Right renal pelvis (tissue), 4 donors: Measurements from ENCODE around the gene PPP1R16B. TPM values are rescaled to one million over a fixed set of nuclear protein-coding genes. Genes with fewer than 3 reads are reported as not detected.

Experiments
- DNase-seq, 4 donors: peaks; one replicate each; pipeline ENCODE4 v3.0.0-alpha.2; 2013; ENCODE audit warnings: low read depth in 4 of 4, low spot score in 3 of 4, missing footprints in 1 of 4
- polyA plus RNA-seq, 4 donors: library from polyadenylated mRNA; unstranded; fragments of 120-200 nt; gene quantifications; one replicate each; pipeline ENCODE4 v1.2.1, GENCODE V29; 2013; ENCODE audit not compliant: insufficient read length in 4 of 4

The PPP1R16B gene
- polyA plus RNA-seq, 4 donors, result 6.9 to 9.0 (median 8.3) TPM

DNA sequence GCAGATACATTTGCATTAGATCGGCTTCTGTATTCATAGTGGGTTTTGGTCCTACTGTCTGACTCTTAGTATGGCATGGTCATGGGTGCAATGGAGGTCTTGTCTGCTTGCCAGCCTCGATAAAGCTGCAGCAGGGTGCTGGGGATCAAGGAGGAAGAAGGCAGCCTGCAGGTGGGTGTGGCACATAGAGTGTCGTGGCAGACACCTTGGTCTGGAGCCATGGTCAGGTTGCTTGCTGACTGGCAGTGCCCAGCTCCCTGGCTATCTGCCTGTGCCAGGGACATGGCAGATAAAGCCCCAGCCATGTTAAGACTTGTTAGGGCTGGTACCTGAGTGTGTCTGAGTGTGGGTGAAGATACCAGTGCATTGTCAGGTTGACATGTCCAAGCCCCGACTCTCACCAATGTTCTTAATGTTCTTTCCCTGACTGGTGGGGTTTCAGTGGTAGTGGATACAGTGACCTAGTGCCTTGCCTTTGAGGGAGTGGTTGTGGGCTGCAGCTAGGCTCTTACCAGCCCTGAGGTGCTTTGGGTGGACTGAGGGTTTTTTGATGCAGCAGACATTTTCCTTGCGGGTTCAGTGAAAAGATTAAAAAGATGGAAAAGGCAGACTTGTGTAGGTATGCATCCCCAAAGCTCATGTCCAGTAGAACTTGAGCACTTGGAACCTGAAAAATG lies 122.5 kb downstream of the PPP1R16B start:
- DNase-seq, result no peak

DNA sequence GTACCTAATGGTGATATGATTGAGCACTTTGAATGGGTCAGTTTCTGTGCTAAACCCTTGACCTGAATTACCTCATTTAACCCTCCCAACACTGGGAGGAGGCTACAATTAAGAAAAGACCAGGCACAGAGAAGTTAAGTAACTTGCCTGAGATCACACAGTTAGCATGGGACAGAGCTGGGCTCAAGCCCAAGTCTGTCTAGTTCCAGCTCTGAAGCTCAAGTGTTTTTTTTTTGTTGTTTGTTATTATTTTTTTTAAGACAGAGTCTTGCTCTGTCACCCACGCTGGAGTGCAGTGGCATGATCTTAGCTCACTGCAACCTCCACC lies 124.7 kb downstream of the PPP1R16B start:
- DNase-seq, result no peak

DNA sequence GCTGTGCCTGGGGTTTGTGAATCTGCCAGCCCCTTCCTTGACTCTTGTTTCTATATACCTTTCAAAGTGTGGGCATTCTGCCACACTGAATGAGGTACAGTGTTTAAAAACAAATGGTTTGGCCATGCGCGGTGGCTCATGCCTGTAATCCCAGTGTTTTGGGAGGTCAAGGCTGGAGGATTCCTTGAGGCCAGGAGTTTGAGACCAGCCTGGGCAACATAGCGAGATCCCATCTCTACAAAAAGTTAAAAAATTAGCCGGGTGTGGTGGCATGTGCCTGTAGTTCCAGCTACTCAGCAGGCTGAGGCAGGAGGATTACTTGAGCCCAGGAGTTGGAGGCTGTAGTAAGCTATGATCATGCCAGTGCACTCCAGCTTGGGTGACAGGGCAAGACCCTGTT lies 126.5 kb downstream of the PPP1R16B start:
- DNase-seq, result no peak

DNA sequence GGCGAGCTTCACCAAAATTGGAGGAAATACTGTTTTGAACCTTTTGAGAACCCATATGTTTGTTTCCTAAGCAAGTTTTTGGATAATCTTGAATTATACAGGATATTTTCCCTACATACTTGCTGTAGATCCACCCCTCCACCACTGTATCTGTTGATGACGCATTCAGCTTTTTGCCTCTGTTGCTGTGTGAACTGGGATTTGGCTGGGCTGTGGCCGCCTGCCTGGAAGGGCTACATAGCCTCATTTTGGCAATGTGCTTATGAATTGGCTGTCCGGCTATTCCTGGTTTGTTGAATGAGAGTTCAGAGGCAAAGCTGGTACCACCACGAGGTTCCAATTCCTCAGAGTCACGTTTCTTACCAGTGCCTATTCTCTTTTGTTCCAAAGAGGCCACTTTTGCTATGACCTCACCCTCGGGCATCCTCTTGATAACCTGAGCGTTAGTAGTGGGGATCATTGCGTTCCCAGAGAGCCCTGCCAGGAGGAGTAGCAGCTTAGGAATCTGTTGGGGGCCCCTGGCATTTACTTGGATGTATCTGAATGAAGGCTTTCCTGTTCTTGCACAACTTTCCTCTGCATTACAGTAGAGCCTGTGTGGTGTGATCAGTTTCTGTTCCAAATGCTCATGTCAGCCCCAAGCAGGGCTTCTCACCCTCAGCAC lies 127.1 kb downstream of the PPP1R16B start:
- no peak for DNase-seq

DNA sequence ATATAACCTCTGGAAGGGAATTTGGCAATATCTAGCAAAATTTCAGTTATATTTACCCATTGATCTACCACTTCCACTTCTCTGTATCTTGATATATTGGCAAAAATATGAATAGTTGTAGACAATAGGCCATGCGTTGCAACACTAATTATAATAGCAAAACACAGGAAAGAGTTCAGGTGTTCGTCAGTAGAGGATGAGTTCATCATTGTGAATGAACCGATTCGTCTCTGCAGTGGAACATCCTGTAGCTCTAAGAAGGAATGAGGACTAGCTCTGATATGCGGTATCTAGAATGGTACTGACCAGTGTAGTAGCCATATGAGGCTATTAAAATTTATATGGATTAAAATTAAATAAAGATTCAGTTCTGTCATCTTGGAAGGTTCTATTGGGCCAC lies 129.0 kb downstream of the PPP1R16B start:
- DNase-seq, result no peak

DNA sequence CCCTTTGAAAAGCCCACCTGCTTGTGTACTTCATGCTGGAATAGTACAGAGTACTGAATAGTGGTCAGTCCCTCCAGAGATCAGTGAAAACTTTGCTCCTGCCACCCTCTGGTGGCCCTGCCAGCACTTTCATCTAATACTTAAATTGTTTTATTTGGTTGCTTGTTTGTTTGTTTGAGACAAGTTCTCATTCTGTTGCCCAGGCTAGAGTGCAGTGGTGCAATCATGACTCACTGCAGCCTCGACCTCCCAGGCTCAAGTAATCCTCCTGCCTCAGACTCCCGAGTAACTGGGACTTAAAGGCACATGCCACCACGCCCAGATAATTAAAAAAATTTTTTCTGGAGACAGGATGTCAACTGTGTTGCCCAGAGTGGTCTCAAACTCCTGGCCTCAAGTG lies 129.8 kb downstream of the PPP1R16B start:
- DNase-seq, result no peak

DNA sequence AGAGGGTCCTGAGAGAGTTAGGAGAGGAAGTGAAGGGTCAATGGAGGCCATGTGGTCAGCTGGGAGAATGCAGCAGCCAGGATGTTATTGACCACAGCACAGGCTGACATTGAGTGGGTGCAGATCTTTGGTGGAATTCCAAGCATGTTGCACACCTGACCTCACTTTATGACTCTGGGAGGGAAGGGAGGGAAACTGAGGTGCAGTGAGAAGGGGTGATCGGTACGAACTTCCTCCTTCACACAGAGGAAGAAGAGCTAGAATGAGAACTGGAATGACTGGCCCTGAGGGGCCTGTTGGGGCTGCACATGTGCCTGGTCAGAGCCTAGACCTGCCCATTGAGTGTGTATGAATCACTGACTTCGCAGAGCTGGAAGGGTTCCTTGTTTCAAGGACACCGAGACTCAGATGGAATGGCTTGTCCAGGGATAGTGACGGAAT lies 130.5 kb downstream of the PPP1R16B start:
- DNase-seq, result no peak

DNA sequence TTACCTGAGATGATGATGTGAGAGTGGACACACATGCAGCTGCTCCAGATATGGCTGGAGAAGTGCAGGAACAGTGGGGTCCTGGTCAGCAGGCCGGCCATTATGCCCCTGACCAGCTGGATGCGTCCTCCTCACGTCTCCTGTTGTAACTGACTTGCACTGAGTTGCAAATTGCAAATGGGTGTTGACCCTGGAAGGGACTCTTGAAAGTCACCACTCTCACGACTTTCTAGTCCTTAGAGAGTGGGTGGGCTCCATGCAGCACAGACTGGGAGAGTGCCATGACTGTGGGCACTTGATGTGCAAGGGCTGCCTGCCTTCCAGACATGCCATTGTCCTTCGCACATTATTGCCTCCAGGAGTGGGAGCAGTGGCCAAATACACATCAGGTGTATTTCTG lies 131.5 kb downstream of the PPP1R16B start:
- no peak for DNase-seq

DNA sequence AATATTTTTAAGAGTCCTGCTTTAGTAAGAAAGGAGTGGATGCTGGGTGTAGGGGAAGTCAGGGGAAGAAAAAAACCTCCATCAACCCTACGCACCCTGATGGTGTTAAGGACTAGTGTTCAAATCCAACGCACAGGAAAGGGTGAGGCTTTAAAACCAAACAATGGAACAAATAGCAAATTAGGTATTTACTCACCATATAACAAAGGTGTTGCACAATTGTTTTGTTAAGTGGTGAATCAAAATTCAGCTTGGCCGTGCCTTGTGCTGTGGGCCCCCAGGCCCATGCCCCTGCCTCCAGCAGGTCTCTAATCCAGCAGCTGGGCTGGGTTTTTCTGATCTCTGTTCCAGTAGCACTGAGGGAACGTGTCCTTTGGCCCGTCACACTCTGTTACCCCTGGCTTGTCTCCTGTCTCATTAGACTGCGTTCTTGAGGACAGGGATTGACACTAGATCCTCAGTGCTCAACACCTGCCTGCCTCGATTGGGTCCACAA lies 132.5 kb downstream of the PPP1R16B start:
- DNase-seq, result no peak

DNA sequence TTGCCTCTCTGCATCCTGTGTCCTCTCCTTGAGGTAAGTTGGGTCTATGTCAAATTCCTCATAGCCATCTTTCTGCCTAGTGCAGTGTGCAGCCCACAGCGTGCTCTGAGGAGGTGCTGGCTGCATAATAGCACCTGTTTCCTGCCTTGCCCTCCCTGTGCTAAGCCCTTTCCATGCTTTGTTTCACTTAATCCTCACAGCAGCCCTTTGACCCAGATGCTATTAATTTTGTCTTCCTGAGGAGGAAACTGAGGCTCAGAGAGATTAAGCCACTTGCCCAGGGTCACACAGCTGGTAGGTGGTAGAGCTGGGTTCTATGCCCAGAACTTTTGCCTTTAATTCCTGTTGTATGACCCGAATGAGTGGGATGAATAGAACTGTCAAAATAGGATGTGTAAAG lies 134.2 kb downstream of the PPP1R16B start:
- no peak for DNase-seq

DNA sequence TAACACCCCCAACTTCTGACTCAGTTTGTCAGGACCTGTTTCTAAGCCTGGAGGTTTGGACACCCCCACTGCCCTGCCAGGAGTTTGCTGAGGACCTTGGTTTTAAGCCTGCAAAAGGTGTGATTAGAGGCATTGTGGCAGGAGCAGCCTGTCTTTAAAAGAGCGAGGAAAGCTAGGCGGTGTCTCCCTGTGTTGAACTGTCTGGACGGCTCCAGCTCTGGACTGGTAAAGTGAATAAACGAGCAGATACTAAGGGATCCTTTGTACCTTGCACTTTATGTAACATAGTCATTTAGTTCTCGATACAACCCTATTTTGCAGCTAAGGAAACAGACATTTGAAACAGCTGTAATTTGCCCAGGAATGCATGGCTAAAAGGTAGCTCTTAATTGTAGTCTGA lies 135.1 kb downstream of the PPP1R16B start:
- no peak for DNase-seq

DNA sequence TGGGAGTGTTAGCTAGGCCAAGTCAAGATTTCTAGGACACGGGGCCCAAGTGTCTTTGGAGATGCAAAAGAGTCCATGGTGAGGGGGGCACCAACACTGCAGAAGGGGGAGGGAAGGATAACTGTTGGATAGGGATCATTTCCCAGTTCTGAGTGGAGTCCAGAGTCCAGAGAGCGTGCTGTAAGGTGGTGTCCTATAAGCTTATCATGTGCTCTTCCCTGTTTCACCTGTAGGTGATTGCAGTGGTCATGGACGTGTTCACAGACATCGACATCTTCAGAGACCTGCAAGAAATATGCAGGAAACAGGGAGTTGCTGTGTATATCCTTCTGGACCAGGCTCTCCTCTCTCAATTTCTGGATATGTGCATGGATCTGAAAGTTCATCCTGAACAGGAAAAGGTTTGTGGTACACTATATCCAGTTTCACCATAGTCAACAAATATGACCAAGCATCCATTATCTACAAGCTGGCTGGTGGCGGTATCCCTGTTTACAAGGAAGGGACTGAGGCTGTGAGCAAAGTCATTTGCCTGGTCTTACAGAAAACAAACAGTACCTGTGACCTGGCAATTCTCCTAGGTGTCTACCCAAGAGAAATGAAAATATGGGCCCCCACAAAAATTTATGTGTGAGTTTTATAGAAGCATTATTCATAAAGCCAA lies 136.4 kb downstream of the PPP1R16B start:
- DNase-seq, result no peak

DNA sequence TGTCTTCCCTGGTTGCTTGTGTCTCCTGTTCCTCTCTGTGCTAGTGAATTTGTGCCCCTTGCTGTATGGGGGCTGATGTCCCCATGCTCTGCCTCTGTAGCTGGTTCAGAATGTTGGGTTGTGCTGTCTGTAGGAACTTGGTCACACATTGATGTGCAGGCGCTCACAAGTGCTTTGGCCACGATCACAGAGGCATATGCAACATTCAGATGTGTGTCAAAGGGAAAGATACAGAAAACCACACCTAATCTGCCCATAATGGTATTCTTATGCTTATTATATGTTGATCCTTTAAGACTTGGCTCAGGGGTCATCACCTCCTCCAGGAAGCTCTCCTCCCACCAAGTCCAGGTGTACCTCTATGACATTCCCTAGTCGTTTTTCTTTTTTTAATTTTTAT lies 139.5 kb downstream of the PPP1R16B start:
- no peak for DNase-seq

DNA sequence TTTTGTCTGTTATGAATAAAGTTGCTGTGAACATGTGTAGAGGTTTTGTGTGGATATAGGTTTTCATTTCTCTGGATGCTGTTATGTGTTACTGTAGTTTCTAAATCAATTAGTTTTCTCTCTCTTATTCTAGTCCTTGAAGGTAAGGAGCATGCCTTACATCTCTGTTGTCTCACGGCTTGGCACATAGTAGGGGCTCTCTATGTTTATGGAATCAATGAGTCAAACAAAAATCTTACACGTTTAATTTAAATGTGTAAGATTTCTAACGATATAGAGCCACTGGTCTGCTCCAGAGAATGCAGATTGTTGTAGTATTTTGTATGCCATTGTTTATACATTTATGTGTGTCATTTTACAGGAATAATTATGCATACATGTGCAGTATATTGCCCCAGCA lies 141.3 kb downstream of the PPP1R16B start:
- no peak for DNase-seq

DNA sequence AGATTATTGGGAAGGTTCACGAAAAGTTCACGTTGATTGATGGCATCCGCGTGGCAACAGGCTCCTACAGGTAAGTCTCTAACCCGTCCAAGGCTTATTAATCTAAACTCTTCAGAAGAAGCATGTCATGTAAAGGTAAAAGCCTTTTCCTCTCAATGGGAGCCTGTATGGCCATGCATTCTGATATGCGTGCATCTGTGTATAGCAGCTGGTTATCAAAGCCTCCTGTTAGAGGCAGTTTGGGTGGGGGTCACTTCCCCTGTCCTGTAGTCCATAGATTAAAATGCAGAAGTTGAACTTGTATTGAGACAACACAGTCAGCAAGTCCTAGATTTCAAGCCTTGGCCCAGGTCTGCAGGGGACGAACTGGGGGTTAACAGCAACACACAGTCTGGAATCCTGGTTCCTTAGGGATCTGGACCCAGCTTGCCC lies 142.4 kb downstream of the PPP1R16B start:
- DNase-seq, result no peak

DNA sequence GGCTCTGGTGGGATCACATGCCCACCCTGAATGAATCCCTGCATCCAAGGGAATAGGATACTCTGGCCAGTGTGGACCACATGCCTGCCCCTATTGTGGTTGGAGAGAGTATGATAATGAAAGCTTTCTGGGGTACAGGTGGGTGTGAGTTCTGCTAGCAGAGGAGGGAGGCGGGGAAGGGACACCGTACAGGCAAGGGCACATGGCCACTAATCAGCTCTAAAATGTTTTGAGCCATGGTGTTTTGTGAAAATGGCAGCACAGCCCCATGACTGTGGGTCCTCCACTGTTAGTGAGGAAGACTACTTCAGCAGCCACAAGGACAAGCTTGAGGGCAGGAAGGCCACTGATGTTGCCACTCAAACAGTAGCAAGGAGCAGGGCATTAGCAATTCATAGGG lies 144.8 kb downstream of the PPP1R16B start:
- no peak for DNase-seq

DNA sequence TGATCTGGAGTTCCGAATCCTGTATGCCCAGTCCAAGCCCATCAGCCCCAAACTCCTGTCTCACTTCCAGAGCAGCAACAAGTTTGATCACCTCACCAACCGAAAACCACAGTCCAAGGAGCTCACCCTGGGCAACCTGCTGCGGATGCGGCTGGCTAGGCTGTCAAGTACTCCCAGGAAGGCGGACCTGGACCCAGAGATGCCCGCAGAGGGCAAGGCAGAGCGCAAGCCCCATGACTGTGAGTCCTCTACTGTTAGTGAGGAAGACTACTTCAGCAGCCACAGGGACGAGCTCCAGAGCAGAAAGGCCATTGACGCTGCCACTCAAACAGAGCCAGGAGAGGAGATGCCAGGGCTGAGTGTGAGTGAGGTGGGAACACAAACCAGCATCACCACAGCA lies 146.1 kb downstream of the PPP1R16B start:
- no peak for DNase-seq

DNA sequence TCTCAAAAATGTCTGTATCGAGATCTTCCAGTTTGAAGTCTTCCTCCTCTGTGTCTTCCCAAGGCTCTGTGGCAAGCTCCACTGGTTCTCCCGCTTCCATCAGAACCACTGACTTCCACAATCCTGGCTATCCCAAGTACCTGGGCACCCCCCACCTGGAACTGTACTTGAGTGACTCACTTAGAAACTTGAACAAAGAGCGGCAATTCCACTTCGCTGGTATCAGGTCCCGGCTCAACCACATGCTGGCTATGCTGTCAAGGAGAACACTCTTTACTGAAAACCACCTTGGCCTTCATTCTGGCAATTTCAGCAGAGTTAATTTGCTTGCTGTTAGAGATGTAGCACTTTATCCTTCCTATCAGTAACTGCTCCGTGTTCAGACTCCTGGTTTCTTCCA lies 146.7 kb downstream of the PPP1R16B start:
- no peak for DNase-seq

DNA sequence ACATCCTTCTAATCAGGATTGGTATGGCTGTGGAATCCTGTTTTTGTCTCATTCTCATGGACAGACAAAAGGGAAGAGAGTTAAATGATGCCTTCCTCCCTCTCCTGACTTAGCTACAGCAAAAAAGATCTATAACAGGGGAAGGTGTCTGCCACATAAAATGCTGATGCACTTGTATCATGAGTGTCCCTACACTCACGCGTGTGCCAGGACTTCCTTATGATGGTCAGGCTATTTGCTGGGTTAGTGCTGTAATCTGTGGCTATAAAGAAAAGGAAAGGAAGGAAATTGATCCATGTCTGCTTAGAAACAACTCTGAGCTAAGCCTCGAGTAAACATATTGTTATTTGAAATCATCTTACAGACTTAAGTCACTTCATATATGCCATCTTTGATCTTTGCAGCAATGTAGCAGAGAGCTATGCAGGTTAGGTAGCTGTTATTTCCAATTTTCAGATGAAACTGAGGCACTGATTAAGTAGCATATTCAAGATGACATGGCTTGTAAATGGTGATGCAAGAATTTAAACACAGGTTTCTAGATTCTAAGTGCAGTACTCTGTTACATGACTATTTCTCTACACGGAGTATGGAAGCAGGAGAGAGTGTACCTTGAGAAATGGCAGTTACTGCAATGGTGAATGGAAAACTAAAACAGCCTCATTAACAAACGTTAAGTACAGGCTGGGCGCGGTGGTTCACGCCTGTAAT lies 148.3 kb downstream of the PPP1R16B start:
- DNase-seq, result no peak

DNA sequence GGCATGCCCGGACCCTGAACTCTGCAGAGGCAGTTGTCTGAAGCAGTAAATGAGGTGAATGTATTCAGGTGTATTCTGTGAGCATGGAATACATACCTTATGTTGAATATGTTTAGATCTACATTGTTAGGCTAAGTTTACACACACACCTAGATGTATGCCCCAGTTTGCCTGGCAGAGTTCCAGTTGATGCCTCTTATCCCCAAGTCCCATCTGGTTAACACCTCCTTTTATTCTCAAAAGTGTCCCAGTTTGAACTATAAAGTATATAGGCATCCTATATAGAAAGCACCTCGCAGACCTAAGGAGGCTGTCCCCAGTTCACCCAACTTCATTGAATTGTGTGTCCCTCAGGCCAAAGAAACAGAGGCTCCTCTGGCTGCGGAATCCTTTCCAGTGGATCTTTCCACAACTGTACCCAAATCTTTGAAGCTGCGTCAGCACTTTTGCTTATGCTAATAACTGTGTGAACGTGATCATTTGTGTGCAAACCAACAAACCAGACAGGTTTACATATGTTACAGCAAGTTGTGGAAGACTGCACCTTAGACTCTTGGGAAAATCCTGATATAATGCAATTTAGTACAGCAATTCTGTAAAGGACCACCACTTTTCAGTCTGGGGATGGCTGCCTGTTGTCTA lies 151.9 kb downstream of the PPP1R16B start:
- DNase-seq, result no peak
